HG02852 (cell line): ENCODE data around the gene PPP2R5D.
"Not testable (repeated sequence)": the region's sequence is repeated elsewhere in the genome, so short reads cannot be mapped to it uniquely, and the experiment has no call there.

ENCODE experiments used
- ATAC-seq: cut with Tn5 transposase; IDR thresholded peaks from one replicate; pipeline ENCODE4 v1.9.1; 2021; ENCODE audit warnings: mild to moderate bottlenecking, moderate library complexity; ENCODE audit not compliant: unreplicated experiment

Gene PPP2R5D

GRCh38 chr6:43021270-43022047, 37.1 kb downstream of the PPP2R5D start, which contains the start of gene RRP36:
Gene RRP36, plus strand, starts transcription at chr6:43021623. Its CDS starts 32 bp downstream, at chr6:43021655.
- peak; percentile 87 for ATAC-seq

GRCh38 chr6:43024436-43024835, 40.1 kb downstream of the PPP2R5D start:
- no peak for ATAC-seq

GRCh38 chr6:43026365-43026764, 42.0 kb downstream of the PPP2R5D start:
- ATAC-seq, result no peak

- no peak for ATAC-seq
Observed at GRCh38 chr6:43029120-43029519, 44.8 kb downstream of the PPP2R5D start.

GRCh38 chr6:43032326-43032725, 48.0 kb downstream of the PPP2R5D start:
- no peak for ATAC-seq

GRCh38 chr6:43033496-43034189, 49.3 kb downstream of the PPP2R5D start:
- ATAC-seq, result no peak

- no peak for ATAC-seq
Observed at GRCh38 chr6:43034190-43034525, 49.8 kb downstream of the PPP2R5D start.

GRCh38 chr6:43035495-43036194, 51.3 kb downstream of the PPP2R5D start:
- ATAC-seq, result no peak

- ATAC-seq, result no peak
Observed at GRCh38 chr6:43036712-43037111, 52.3 kb downstream of the PPP2R5D start.

GRCh38 chr6:43037197-43037596, 52.8 kb downstream of the PPP2R5D start:
- ATAC-seq, result no peak

- no peak for ATAC-seq
Observed at GRCh38 chr6:43037706-43038105, 53.3 kb downstream of the PPP2R5D start.

- no peak for ATAC-seq
Observed at GRCh38 chr6:43038727-43039126, 54.4 kb downstream of the PPP2R5D start.

- ATAC-seq, result no peak
Observed at GRCh38 chr6:43040542-43041257, 56.3 kb downstream of the PPP2R5D start.

GRCh38 chr6:43041475-43041874, 57.1 kb downstream of the PPP2R5D start:
- not testable (repeated sequence) for ATAC-seq

- ATAC-seq, result no peak
Observed at GRCh38 chr6:43043310-43043709, 58.9 kb downstream of the PPP2R5D start.

GRCh38 chr6:43045371-43045930, 61.1 kb downstream of the PPP2R5D start:
- no peak for ATAC-seq

GRCh38 chr6:43047998-43048397, 63.6 kb downstream of the PPP2R5D start:
- ATAC-seq, result no peak

GRCh38 chr6:43050981-43051380, 66.6 kb downstream of the PPP2R5D start:
- no peak for ATAC-seq

- ATAC-seq, result no peak
Observed at GRCh38 chr6:43052225-43052841, 68.0 kb downstream of the PPP2R5D start.

- peak; percentile 20 for ATAC-seq
Observed at GRCh38 chr6:43052842-43053544, 68.6 kb downstream of the PPP2R5D start.
